Ramos (cell line): ENCODE measurements around the gene MLX.
"Not testable (repeated sequence)": the region's sequence is repeated elsewhere in the genome, so short reads cannot be mapped to it uniquely, and the experiment has no call there.

Experiments
- in situ Hi-C: fragments of 300-500 bp; cut with MboI; formaldehyde crosslinking; loops from one replicate; pipeline ENCODE4 v1.14.3; 2022; ENCODE audit warnings: low sequenced_read_pairs; ENCODE audit not compliant: unreplicated experiment

Gene MLX

DNA sequence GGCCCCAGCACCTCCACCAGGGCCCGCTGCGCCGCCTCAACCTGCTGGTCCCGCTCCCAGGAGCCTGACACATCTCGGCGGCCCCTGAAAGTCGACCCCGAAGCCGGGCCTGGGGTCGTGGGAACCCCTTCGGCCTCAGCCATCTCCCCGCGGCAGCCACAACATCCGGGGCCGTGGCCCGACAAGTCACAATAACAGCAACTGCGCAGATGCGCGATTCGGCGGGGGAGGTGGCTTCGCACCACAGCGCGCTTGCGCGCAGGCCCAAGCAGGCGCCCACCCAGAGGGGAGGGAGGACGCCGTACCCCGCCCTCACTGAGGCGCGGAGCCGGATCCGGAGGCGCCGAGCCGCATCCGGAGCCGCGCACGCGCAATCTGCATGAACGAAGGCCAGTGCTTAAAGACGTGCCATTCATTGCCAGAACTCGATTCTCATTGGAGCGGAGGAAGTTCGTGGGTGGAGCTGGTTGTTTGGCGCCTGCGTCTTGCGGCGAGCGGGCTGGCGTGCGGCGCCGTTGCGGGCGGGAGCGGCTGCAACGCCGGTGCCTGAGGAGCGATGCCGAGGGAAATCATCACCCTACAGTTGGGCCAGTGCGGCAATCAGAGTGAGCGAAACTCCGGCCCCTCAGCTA, 42.4 kb downstream of the MLX start, which contains the start of the genes RETREG3 and TUBG1:
Gene RETREG3 (minus strand): TSS at position 193 of the 632 bp plus-strand sequence. CDS start 50 bp downstream, at position 143.
Gene TUBG1 (plus strand): TSS at position 502 of the 632 bp plus-strand sequence. CDS start 55 bp downstream, at position 557.
- in situ Hi-C loops: no loop called here

DNA sequence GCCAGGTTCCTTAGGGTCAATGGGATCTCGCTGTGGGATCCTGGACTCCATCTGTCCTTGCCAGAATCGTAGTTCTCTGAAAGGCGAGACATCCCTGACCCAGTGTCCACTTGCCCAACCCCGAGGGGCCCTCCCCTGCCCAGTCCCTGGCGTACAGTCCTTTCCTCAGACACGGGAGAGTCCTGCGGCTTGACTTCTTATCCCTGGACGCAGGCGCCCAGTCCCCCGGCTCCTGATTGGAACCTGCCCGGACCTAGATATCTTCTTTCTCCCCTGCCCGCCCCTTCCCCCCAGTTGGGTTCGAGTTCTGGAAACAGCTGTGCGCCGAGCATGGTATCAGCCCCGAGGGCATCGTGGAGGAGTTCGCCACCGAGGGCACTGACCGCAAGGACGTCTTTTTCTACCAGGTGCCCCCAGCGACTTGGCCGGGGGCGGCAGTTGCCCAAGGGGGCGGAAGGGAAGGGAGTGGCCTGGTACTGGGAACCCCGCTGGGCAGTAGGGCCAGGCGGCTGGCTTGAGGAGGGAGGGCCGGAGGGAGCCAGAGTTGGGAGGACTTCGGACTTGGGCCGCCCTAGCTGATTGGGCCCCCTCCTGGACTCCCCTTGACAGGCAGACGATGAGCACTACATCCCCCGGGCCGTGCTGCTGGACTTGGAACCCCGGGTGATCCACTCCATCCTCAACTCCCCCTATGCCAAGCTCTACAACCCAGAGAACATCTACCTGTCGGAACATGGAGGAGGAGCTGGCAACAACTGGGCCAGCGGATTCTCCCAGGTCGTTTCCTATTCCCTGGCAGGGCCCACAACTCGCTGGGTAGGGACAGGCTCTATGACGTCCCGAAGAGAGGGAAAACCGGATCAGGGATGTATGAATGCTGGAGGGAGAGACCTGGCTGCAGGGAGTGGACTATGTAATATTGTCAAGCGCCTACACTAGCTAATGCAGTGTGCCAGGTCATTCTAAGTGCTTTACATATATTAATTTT, 43.2 kb downstream of the MLX start:
- in situ Hi-C loops: not testable (repeated sequence)

DNA sequence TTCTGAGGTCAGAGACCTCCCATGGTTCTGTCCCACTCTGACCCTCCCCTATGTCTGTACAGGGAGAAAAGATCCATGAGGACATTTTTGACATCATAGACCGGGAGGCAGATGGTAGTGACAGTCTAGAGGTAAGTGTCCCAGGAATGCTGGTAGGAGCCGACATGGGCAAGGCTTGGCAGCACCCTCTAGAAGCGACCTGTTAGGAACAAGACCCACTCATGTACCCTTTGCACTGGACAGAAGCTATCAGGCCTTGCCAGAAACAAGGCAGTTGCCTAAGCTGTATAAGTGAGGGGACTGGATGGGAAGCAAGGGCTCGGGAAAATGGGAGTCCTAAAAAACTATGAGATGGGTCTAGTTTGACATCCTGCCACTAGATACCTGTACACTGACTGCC, 45.1 kb downstream of the MLX start:
- in situ Hi-C loops: no loop called here

DNA sequence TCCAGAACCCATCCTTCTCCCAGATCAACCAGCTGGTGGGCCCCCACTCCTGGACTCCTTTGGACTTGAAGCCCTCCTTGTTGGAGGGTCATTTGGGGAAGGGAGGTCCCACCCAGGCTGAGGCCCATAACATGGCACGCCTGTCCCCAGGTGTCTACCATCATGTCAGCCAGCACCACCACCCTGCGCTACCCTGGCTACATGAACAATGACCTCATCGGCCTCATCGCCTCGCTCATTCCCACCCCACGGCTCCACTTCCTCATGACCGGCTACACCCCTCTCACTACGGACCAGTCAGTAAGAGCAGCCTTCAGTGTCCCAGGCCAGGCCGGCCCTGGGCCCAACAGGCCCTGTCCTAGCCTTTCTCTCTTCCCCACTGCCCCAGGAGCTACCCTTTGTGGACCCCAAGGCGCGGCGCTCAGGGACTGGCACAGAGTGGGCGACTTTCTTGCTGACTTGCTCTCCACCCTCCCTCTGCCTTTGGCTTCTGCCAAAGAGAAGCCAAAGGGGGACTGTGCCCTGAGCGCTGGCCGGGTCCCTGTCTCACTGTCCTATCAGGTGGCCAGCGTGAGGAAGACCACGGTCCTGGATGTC, 46.9 kb downstream of the MLX start:
- in situ Hi-C loops: no loop called here

DNA sequence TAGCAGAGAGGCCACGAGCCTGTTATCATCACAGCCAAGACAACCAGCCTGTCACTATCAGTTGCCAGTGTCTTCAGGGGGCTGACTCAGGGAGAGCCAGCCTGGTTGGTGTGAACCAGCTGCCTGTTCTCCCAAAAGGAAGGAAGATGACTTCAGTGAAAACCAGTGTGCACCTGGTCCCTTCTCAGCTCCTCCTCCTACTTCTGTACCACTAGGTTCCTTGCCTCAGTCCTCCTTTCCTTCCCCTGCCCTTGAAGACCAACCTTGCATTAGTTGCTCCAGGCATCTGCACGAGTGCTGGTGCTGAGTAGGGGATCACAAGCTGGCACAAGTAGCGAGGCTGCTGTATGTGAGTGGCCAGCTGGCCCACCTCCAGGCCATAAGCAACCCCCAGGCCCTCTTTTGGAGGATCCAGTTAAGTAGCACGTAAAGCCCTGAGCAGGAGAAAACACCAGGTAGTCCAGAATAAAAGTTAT, 51.1 kb downstream of the MLX start:
- in situ Hi-C loops: no loop called here

DNA sequence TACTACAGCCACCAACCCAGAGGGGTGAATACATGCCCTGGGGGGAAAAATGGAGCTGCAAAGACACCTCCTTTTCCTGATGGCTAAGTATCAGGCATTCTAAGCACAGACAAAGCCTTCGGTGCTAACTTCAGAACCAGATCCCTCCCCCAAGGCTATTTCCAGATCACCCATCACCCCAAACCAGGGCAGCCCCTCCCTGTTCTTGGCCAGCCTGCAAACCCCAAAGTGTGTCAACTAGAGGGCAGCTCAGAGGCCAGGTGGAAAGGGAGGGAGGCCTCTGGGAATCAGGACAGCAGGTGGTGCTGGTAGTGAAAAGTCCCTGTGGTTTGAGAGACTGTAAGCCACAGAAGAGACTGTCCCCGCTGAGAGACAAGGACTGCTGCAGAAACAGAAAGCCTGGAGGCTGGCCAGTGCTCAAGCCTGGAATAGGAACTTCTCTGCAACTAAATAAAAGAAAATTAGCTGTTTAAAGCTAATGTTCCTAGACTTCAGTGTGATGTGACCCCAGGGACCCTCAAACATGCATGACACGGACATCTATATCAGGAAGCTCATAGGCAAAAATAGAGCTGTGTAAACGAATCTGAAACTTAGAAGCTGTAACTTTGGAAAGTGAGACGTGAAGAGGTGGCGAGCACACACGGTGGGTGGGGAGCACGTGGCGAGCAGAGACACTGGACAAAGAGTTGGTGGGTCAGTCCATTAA, 51.7 kb downstream of the MLX start:
- in situ Hi-C loops: no loop called here

DNA sequence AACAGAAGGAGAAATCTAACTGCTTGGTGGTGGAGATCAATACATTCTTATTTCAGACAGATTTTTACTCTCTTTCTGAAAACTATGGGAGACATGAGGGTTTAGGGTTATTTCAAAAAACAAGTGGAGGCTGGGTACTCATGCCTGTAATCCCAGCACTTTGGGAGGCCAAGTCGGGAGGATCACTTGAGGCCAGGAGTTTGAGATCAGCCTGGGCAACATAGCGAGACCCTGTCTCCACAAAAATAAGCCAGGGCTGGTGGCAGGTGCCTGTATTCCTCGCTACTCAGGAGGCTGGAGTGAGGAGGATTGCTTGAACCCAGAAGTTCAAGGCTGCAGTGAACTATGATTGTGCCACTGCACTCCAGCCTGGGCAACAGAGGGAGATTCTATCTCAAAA, 55.1 kb downstream of the MLX start:
- in situ Hi-C loops: not testable (repeated sequence)
